Ovary (tissue), 3 donors: ENCODE results near the gene CEP152.

ENCODE experiments used
- POLR2A ChIP-seq: fragments of 450-650 bp; IDR thresholded peaks from one replicate; pipeline ENCODE4 v1.6.1; 2017; ENCODE audit warnings: antibody characterized with exemption, mild to moderate bottlenecking, moderate library complexity
- TF ChIP-seq, protein P1 (sequence below), 3 donors: fragments of 450-650 bp in 2 of 3; fragments of 200-600 bp in 1 of 3; IDR thresholded peaks; one replicate each; pipeline versions ENCODE4 v1.5.1 to v1.8.0; 2016 to 2022; ENCODE audit warnings: antibody characterized with exemption in 3 of 3, mild to moderate bottlenecking in 1 of 3
- donor health status: DM: no; HTN: no; CAD: no.

DNA sequence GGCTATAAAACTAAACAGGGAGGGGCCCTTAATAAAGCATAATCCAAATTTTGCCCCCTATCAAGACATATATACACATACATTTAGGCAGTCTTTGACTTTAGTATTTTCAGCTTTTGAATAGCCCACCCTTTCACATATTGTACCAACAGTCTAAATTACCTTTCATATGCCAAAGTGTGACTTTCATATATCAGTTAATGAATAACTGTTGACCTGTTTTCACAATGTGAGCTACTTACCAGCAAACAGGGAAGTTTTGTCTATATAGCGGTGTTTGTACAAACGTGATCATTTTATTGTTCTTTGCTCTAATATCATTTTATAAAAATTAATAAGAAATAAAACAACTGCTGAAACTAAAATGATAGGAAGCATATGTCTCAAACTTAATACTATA is 28.0 kb downstream of the CEP152 start:
- TF ChIP-seq, protein P1, sequence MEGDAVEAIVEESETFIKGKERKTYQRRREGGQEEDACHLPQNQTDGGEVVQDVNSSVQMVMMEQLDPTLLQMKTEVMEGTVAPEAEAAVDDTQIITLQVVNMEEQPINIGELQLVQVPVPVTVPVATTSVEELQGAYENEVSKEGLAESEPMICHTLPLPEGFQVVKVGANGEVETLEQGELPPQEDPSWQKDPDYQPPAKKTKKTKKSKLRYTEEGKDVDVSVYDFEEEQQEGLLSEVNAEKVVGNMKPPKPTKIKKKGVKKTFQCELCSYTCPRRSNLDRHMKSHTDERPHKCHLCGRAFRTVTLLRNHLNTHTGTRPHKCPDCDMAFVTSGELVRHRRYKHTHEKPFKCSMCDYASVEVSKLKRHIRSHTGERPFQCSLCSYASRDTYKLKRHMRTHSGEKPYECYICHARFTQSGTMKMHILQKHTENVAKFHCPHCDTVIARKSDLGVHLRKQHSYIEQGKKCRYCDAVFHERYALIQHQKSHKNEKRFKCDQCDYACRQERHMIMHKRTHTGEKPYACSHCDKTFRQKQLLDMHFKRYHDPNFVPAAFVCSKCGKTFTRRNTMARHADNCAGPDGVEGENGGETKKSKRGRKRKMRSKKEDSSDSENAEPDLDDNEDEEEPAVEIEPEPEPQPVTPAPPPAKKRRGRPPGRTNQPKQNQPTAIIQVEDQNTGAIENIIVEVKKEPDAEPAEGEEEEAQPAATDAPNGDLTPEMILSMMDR (IDR thresholded peaks at IDR 0.05) = no peak
- TF ChIP-seq POLR2A = no peak
